Endothelial cell of umbilical vein (primary cell): Measurements from ENCODE around the gene GTF2E1. TPM values are rescaled to one million over a fixed set of nuclear protein-coding genes. Genes with fewer than 3 reads are reported as not detected.
"Not testable (repeated sequence)": the region's sequence is repeated elsewhere in the genome, so short reads cannot be mapped to it uniquely, and the experiment has no call there.

Source experiments
- BruUV-seq: library from RNA; stranded (reverse); fragments of 400-500 nt; replicated peaks from 2 replicates; lab custom pipeline; 2021; lab: Mats Ljungman, UMichigan
- CTCF ChIA-PET: fragments of 300-600, 350-600 bp; sonication (Branson Sonifier 250); formaldehyde crosslinking; loops from one replicate; lab custom pipeline; 2021; ENCODE audit warnings: antibody characterized with exemption, inconsistent platforms; lab: Charles Lee
- POLR2A ChIA-PET: fragments of 300-600, 350-600 bp; sonication (Branson Sonifier 250); formaldehyde crosslinking; loops from one replicate; lab custom pipeline; 2021; ENCODE audit warnings: antibody characterized with exemption, inconsistent platforms; lab: Charles Lee
- DNase-seq: peaks from one replicate; pipeline ENCODE4 v3.0.0-alpha.2; 2011; ENCODE audit warnings: low read depth, low spot score
- FAIRE-seq: peaks from 2 replicates; lab custom pipeline; 2011; peaks lifted over from hg19 to GRCh38; lab: Jason Lieb, UNC
- H2AFZ ChIP-seq: 2 replicates; pipeline ENCODE4 v1.6.0; 2012; ENCODE audit warnings: low read depth, low read length, control low read depth, inconsistent platforms
- H3K27ac ChIP-seq: 2 replicates; pipeline ENCODE4 v1.5.1; 2011; ENCODE audit warnings: low read depth, mild to moderate bottlenecking, control low read depth, low read length, moderate library complexity; ENCODE audit not compliant: insufficient read depth
- H3K27me3 ChIP-seq, 2 experiments: 2 replicates each; pipeline versions ENCODE4 v1.6.0 to v1.6.1; 2011; ENCODE audit warnings: low read length in 2 of 2, mixed read lengths in 1 of 2; ENCODE audit not compliant: control insufficient read depth in 2 of 2, insufficient read depth in 2 of 2
- H3K36me3 ChIP-seq, 2 experiments: 2 replicates in 1 of 2; 3 replicates in 1 of 2; pipeline ENCODE4 v1.5.1; 2011; ENCODE audit warnings: low read length in 2 of 2, mild to moderate bottlenecking in 1 of 2, moderate library complexity in 1 of 2; ENCODE audit not compliant: control insufficient read depth in 2 of 2, insufficient read depth in 2 of 2; ENCODE audit errors: extremely low read depth in 1 of 2
- H3K4me1 ChIP-seq: 3 replicates; pipeline ENCODE4 v1.5.1; 2011; ENCODE audit warnings: mild to moderate bottlenecking, low read length; ENCODE audit not compliant: control insufficient read depth, insufficient read depth; ENCODE audit errors: extremely low read depth
- H3K4me2 ChIP-seq: 2 replicates; pipeline ENCODE4 v1.6.1; 2011; ENCODE audit warnings: low read length, control low read depth, mixed read lengths; ENCODE audit not compliant: insufficient read depth
- H3K4me3 ChIP-seq, 3 experiments: fragments of 200-600 bp in 1 of 3; sonication (generic), shearing (Covaris generic) in 1 of 3; replicated peaks in 1 of 3; 2 replicates each; pipeline ENCODE4 v1.5.1; 2011 to 2016; ENCODE audit warnings: control low read depth in 3 of 3, low read length in 3 of 3, mild to moderate bottlenecking in 2 of 3, inconsistent platforms in 1 of 3, low read depth in 1 of 3, moderate library complexity in 1 of 3; ENCODE audit not compliant: insufficient read depth in 1 of 3
- H3K79me2 ChIP-seq: 2 replicates; pipeline ENCODE4 v1.6.0; 2012; ENCODE audit warnings: low read length, inconsistent platforms; ENCODE audit not compliant: control insufficient read depth, insufficient read depth
- H3K9ac ChIP-seq: replicated peaks from 2 replicates; pipeline ENCODE3; 2011; ENCODE audit warnings: low read length, control low read depth; ENCODE audit not compliant: insufficient read depth; ENCODE audit errors: extremely low read depth
- H3K9me1 ChIP-seq: replicated peaks from 3 replicates; pipeline ENCODE4 v1.6.0; 2011; ENCODE audit warnings: mild to moderate bottlenecking, low read length; ENCODE audit not compliant: control insufficient read depth, insufficient read depth; ENCODE audit errors: extremely low read depth
- H3K9me3 ChIP-seq: replicated peaks from 2 replicates; pipeline ENCODE4 v1.5.1; 2012; ENCODE audit warnings: low read length, inconsistent platforms; ENCODE audit not compliant: control insufficient read depth, insufficient read depth
- H4K20me1 ChIP-seq: replicated peaks from 2 replicates; pipeline ENCODE3; 2011; ENCODE audit warnings: mild to moderate bottlenecking, low read length; ENCODE audit not compliant: control insufficient read depth, insufficient read depth; ENCODE audit errors: extremely low read depth
- EZH2 ChIP-seq: IDR thresholded peaks from 2 replicates; pipeline ENCODE4 v1.6.1; 2012; ENCODE audit warnings: borderline replicate concordance, low read depth, mild to moderate bottlenecking, moderate library complexity, low read length, inconsistent platforms; ENCODE audit not compliant: severe bottlenecking
- FOS ChIP-seq: IDR thresholded peaks from 2 replicates; pipeline ENCODE4 v1.6.1; 2011; ENCODE audit warnings: mild to moderate bottlenecking, low read length, moderate library complexity, borderline replicate concordance; ENCODE audit not compliant: insufficient read depth
- GATA2 ChIP-seq: IDR thresholded peaks from 2 replicates; pipeline ENCODE4 v1.7.0; 2011; ENCODE audit warnings: low read depth, mild to moderate bottlenecking, moderate library complexity, mixed read lengths, low read length; ENCODE audit not compliant: insufficient read length, insufficient read depth
- JUN ChIP-seq: IDR thresholded peaks from 2 replicates; pipeline ENCODE4 v1.6.1; 2011; ENCODE audit warnings: borderline replicate concordance, low read depth; ENCODE audit not compliant: insufficient read length, insufficient read depth
- MAX ChIP-seq: IDR thresholded peaks from 2 replicates; pipeline ENCODE4 v1.6.1; 2011; ENCODE audit not compliant: insufficient read depth, insufficient read length
- MYC ChIP-seq: IDR thresholded peaks from one replicate; pipeline ENCODE4 v1.6.1; 2011; ENCODE audit warnings: mild to moderate bottlenecking, low read depth, low read length
- POLR2A ChIP-seq: IDR thresholded peaks from 2 replicates; pipeline ENCODE4 v1.6.1; 2012; ENCODE audit warnings: low read depth, mild to moderate bottlenecking, control low read depth, low read length
- POLR2AphosphoS5 ChIP-seq: IDR thresholded peaks from 2 replicates; pipeline ENCODE4 v1.6.1; 2012; ENCODE audit warnings: low read depth, mild to moderate bottlenecking, control low read depth, low read length, moderate library complexity; ENCODE audit not compliant: insufficient read depth
- dilution Hi-C: fragments of 300-500 bp; cut with MboI; formaldehyde crosslinking; loops from one replicate; pipeline ENCODE4 v1.15.0; 2019; ENCODE audit warnings: low sequenced_read_pairs; ENCODE audit not compliant: extremely low pct_ligation_motif_present
- intact Hi-C: fragments of 100-400 bp; cut with micrococcal nuclease; formaldehyde crosslinking; loops from one replicate; pipeline ENCODE4 v1.10.0; 2022
- polyA plus RNA-seq, 4 experiments: library from polyadenylated mRNA; depleted of rRNA in 3 of 4; stranded (reverse) in 3 of 4; unstranded in 1 of 4; fragments of >200 nt; gene quantifications; 2 replicates each; pipeline versions ENCODE4 v1.2.1 to v1.2.3, GENCODE V29; 2011 to 2012; ENCODE audit warnings: missing spikeins in 1 of 4
- total RNA-seq: library from RNA; stranded (reverse); gene quantifications from 2 replicates; pipeline ENCODE4 v1.2.3, GENCODE V29; 2021
- TF ChIP-seq, protein P1 (sequence below), 2 donors: IDR thresholded peaks; 1 replicate in 1 of 2; 2 replicates in 1 of 2; pipeline ENCODE4 v1.5.1; 2011; ENCODE audit warnings: low read length in 2 of 2, mild to moderate bottlenecking in 2 of 2, moderate library complexity in 2 of 2, control low read depth in 1 of 2, inconsistent platforms in 1 of 2, low read depth in 1 of 2; ENCODE audit not compliant: insufficient read depth in 1 of 2; ENCODE audit errors: extremely low read depth in 1 of 2

The GTF2E1 gene
- total and polyA plus RNA-seq, 2 donors (not counting 3 experiments of a cell fraction or from before 2014, with no cell fraction given) = 10.6 to 27.7 TPM

GRCh38 chr3:120730576-120731542, 11.7 kb upstream of the GTF2E1 start:
- H3K9me3 ChIP-seq = no peaks in the 10 kb centered on the region
- POLR2A ChIA-PET = no interaction called here
- DNase-seq (no peak), FAIRE-seq (no peak)
- no peaks in the 10 kb centered on the region for H3K36me3 ChIP-seq
- H2AFZ ChIP-seq = no peak overlapping the region
- no peak overlapping the region for H3K4me2 ChIP-seq
- TF ChIP-seq, protein P1, sequence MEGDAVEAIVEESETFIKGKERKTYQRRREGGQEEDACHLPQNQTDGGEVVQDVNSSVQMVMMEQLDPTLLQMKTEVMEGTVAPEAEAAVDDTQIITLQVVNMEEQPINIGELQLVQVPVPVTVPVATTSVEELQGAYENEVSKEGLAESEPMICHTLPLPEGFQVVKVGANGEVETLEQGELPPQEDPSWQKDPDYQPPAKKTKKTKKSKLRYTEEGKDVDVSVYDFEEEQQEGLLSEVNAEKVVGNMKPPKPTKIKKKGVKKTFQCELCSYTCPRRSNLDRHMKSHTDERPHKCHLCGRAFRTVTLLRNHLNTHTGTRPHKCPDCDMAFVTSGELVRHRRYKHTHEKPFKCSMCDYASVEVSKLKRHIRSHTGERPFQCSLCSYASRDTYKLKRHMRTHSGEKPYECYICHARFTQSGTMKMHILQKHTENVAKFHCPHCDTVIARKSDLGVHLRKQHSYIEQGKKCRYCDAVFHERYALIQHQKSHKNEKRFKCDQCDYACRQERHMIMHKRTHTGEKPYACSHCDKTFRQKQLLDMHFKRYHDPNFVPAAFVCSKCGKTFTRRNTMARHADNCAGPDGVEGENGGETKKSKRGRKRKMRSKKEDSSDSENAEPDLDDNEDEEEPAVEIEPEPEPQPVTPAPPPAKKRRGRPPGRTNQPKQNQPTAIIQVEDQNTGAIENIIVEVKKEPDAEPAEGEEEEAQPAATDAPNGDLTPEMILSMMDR (IDR thresholded peaks at IDR 0.05; ENCODE audit: extremely low read depth in 1 of 2, insufficient read depth in 1 of 2, low read depth in 1 of 2, low read length in 2 of 2) = no peak
- TF ChIP-seq MYC (no peak), POLR2A (no peak), GATA2 (no peak), MAX (no peak), POLR2AphosphoS5 (no peak), JUN (no peak), FOS (no peak), EZH2 (no peak)
- no peak overlapping the region for H3K9ac ChIP-seq
- H3K4me3 ChIP-seq = no peak overlapping the region
- CTCF ChIA-PET = no interaction called here
- intact Hi-C loops = no loop called here
- no peaks in the 10 kb centered on the region for H3K9me1 ChIP-seq
- no peak overlapping the region for H3K27ac ChIP-seq
- no peaks in the 10 kb centered on the region for H3K4me1 ChIP-seq
- H3K27me3 ChIP-seq = no peaks in the 10 kb centered on the region
- dilution Hi-C loops = no loop called here
- H4K20me1 ChIP-seq = no peaks in the 10 kb centered on the region
- no TSS peak for BruUV-seq
- no peaks in the 10 kb centered on the region for H3K79me2 ChIP-seq

DNA sequence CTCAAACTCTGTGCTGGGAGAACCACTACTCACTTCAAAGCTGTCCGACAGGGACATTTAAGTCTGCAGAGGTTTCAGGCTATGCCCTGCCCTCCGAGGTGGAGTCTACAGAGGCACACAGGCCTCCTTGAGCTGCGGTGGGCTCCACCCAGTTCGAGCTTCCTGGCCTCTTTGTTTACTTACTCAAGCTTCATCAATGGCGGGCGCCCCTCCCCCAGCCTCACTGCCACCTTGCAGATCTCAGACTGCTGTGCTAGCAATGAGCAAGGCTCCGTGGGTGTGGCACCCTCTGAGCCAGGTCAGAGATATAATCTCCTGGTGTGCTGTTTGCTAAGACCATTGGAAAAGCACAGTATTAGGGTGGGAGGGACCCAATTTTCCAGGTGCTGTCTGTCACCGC, 4.5 kb upstream of the GTF2E1 start:
- H3K27ac ChIP-seq, H3K9me3 ChIP-seq, BruUV-seq, H3K79me2 ChIP-seq, H3K4me2 ChIP-seq, dilution Hi-C loops, H4K20me1 ChIP-seq, H3K36me3 ChIP-seq, intact Hi-C loops, POLR2A ChIA-PET, FAIRE-seq, H2AFZ ChIP-seq, H3K9ac ChIP-seq, DNase-seq, CTCF ChIA-PET, H3K4me1 ChIP-seq, H3K27me3 ChIP-seq, H3K9me1 ChIP-seq, H3K4me3 ChIP-seq: not testable (repeated sequence)
